Endothelial cell of umbilical vein (primary cell): ENCODE measurements around the gene OR5V1. TPM values are rescaled to one million over a fixed set of nuclear protein-coding genes. Genes with fewer than 3 reads are reported as not detected.

Experiments
- Bru-seq: library from RNA; stranded (reverse); fragments of 400-500 nt; gene quantifications from one replicate; lab custom pipeline; 2021; lab: Mats Ljungman, UMichigan
- BruChase-seq, 2 experiments: library from RNA; stranded (reverse); fragments of 400-500 nt; gene quantifications; one replicate each; lab custom pipeline; 2021; lab: Mats Ljungman, UMichigan
- BruUV-seq: library from RNA; stranded (reverse); fragments of 400-500 nt; replicated peaks from 2 replicates; lab custom pipeline; 2021; lab: Mats Ljungman, UMichigan
- CTCF ChIA-PET: fragments of 300-600, 350-600 bp; sonication (Branson Sonifier 250); formaldehyde crosslinking; loops from one replicate; lab custom pipeline; 2021; ENCODE audit warnings: antibody characterized with exemption, inconsistent platforms; lab: Charles Lee
- POLR2A ChIA-PET: fragments of 300-600, 350-600 bp; sonication (Branson Sonifier 250); formaldehyde crosslinking; loops from one replicate; lab custom pipeline; 2021; ENCODE audit warnings: antibody characterized with exemption, inconsistent platforms; lab: Charles Lee
- DNase-seq: peaks from one replicate; pipeline ENCODE4 v3.0.0-alpha.2; 2011; ENCODE audit warnings: low read depth, low spot score
- FAIRE-seq: peaks from 2 replicates; lab custom pipeline; 2011; peaks lifted over from hg19 to GRCh38; lab: Jason Lieb, UNC
- H2AFZ ChIP-seq: 2 replicates; pipeline ENCODE4 v1.6.0; 2012; ENCODE audit warnings: low read depth, low read length, control low read depth, inconsistent platforms
- H3K27ac ChIP-seq: 2 replicates; pipeline ENCODE4 v1.5.1; 2011; ENCODE audit warnings: low read depth, mild to moderate bottlenecking, control low read depth, low read length, moderate library complexity; ENCODE audit not compliant: insufficient read depth
- H3K27me3 ChIP-seq, 2 experiments: 2 replicates each; pipeline versions ENCODE4 v1.6.0 to v1.6.1; 2011; ENCODE audit warnings: low read length in 2 of 2, mixed read lengths in 1 of 2; ENCODE audit not compliant: control insufficient read depth in 2 of 2, insufficient read depth in 2 of 2
- H3K36me3 ChIP-seq, 2 experiments: 2 replicates in 1 of 2; 3 replicates in 1 of 2; pipeline ENCODE4 v1.5.1; 2011; ENCODE audit warnings: low read length in 2 of 2, mild to moderate bottlenecking in 1 of 2, moderate library complexity in 1 of 2; ENCODE audit not compliant: control insufficient read depth in 2 of 2, insufficient read depth in 2 of 2; ENCODE audit errors: extremely low read depth in 1 of 2
- H3K4me1 ChIP-seq: 3 replicates; pipeline ENCODE4 v1.5.1; 2011; ENCODE audit warnings: mild to moderate bottlenecking, low read length; ENCODE audit not compliant: control insufficient read depth, insufficient read depth; ENCODE audit errors: extremely low read depth
- H3K4me2 ChIP-seq: 2 replicates; pipeline ENCODE4 v1.6.1; 2011; ENCODE audit warnings: low read length, control low read depth, mixed read lengths; ENCODE audit not compliant: insufficient read depth
- H3K4me3 ChIP-seq, 3 experiments: fragments of 200-600 bp in 1 of 3; sonication (generic), shearing (Covaris generic) in 1 of 3; replicated peaks in 1 of 3; 2 replicates each; pipeline ENCODE4 v1.5.1; 2011 to 2016; ENCODE audit warnings: control low read depth in 3 of 3, low read length in 3 of 3, mild to moderate bottlenecking in 2 of 3, inconsistent platforms in 1 of 3, low read depth in 1 of 3, moderate library complexity in 1 of 3; ENCODE audit not compliant: insufficient read depth in 1 of 3
- H3K79me2 ChIP-seq: 2 replicates; pipeline ENCODE4 v1.6.0; 2012; ENCODE audit warnings: low read length, inconsistent platforms; ENCODE audit not compliant: control insufficient read depth, insufficient read depth
- H3K9ac ChIP-seq: replicated peaks from 2 replicates; pipeline ENCODE3; 2011; ENCODE audit warnings: low read length, control low read depth; ENCODE audit not compliant: insufficient read depth; ENCODE audit errors: extremely low read depth
- H3K9me1 ChIP-seq: replicated peaks from 3 replicates; pipeline ENCODE4 v1.6.0; 2011; ENCODE audit warnings: mild to moderate bottlenecking, low read length; ENCODE audit not compliant: control insufficient read depth, insufficient read depth; ENCODE audit errors: extremely low read depth
- H3K9me3 ChIP-seq: replicated peaks from 2 replicates; pipeline ENCODE4 v1.5.1; 2012; ENCODE audit warnings: low read length, inconsistent platforms; ENCODE audit not compliant: control insufficient read depth, insufficient read depth
- H4K20me1 ChIP-seq: replicated peaks from 2 replicates; pipeline ENCODE3; 2011; ENCODE audit warnings: mild to moderate bottlenecking, low read length; ENCODE audit not compliant: control insufficient read depth, insufficient read depth; ENCODE audit errors: extremely low read depth
- CTCF ChIP-seq, 2 donors: IDR thresholded peaks; 1 replicate in 1 of 2; 2 replicates in 1 of 2; pipeline ENCODE4 v1.5.1; 2011; ENCODE audit warnings: low read length in 2 of 2, mild to moderate bottlenecking in 2 of 2, moderate library complexity in 2 of 2, control low read depth in 1 of 2, inconsistent platforms in 1 of 2, low read depth in 1 of 2; ENCODE audit not compliant: insufficient read depth in 1 of 2; ENCODE audit errors: extremely low read depth in 1 of 2
- EZH2 ChIP-seq: IDR thresholded peaks from 2 replicates; pipeline ENCODE4 v1.6.1; 2012; ENCODE audit warnings: borderline replicate concordance, low read depth, mild to moderate bottlenecking, moderate library complexity, low read length, inconsistent platforms; ENCODE audit not compliant: severe bottlenecking
- FOS ChIP-seq: IDR thresholded peaks from 2 replicates; pipeline ENCODE4 v1.6.1; 2011; ENCODE audit warnings: mild to moderate bottlenecking, low read length, moderate library complexity, borderline replicate concordance; ENCODE audit not compliant: insufficient read depth
- GATA2 ChIP-seq: IDR thresholded peaks from 2 replicates; pipeline ENCODE4 v1.7.0; 2011; ENCODE audit warnings: low read depth, mild to moderate bottlenecking, moderate library complexity, mixed read lengths, low read length; ENCODE audit not compliant: insufficient read length, insufficient read depth
- JUN ChIP-seq: IDR thresholded peaks from 2 replicates; pipeline ENCODE4 v1.6.1; 2011; ENCODE audit warnings: borderline replicate concordance, low read depth; ENCODE audit not compliant: insufficient read length, insufficient read depth
- MAX ChIP-seq: IDR thresholded peaks from 2 replicates; pipeline ENCODE4 v1.6.1; 2011; ENCODE audit not compliant: insufficient read depth, insufficient read length
- MYC ChIP-seq: IDR thresholded peaks from one replicate; pipeline ENCODE4 v1.6.1; 2011; ENCODE audit warnings: mild to moderate bottlenecking, low read depth, low read length
- POLR2A ChIP-seq: IDR thresholded peaks from 2 replicates; pipeline ENCODE4 v1.6.1; 2012; ENCODE audit warnings: low read depth, mild to moderate bottlenecking, control low read depth, low read length
- POLR2AphosphoS5 ChIP-seq: IDR thresholded peaks from 2 replicates; pipeline ENCODE4 v1.6.1; 2012; ENCODE audit warnings: low read depth, mild to moderate bottlenecking, control low read depth, low read length, moderate library complexity; ENCODE audit not compliant: insufficient read depth
- dilution Hi-C: fragments of 300-500 bp; cut with MboI; formaldehyde crosslinking; loops from one replicate; pipeline ENCODE4 v1.15.0; 2019; ENCODE audit warnings: low sequenced_read_pairs; ENCODE audit not compliant: extremely low pct_ligation_motif_present
- intact Hi-C: fragments of 100-400 bp; cut with micrococcal nuclease; formaldehyde crosslinking; loops from one replicate; pipeline ENCODE4 v1.10.0; 2022
- long read RNA-seq: library from polyadenylated mRNA; stranded (forward); transcript quantifications from one replicate; pipeline ENCODE4 v2.0.0, GENCODE V29; 2021
- polyA minus RNA-seq, 3 experiments: library from RNA; depleted of rRNA, polyadenylated mRNA; stranded (reverse); fragments of >200 nt; gene quantifications; 1 replicate in 1 of 3; 2 replicates in 2 of 3; pipeline ENCODE4 v1.2.3, GENCODE V29; 2011
- polyA plus RNA-seq, 4 experiments: library from polyadenylated mRNA; depleted of rRNA in 3 of 4; stranded (reverse) in 3 of 4; unstranded in 1 of 4; fragments of >200 nt; gene quantifications; 2 replicates each; pipeline versions ENCODE4 v1.2.1 to v1.2.3, GENCODE V29; 2011 to 2012; ENCODE audit warnings: missing spikeins in 1 of 4
- total RNA-seq: library from RNA; stranded (reverse); gene quantifications from 2 replicates; pipeline ENCODE4 v1.2.3, GENCODE V29; 2021

Gene OR5V1
- total RNA-seq (not detected in 2 replicates), polyA plus RNA-seq (not detected in 2 replicates), polyA minus RNA-seq (not detected in 2 replicates), Bru-seq, nascent RNA (not detected), BruChase-seq, experiment 1, labeled RNA remaining after a 6-hour chase (not detected), BruChase-seq, experiment 2, labeled RNA remaining after a 2-hour chase (not detected)
- not detected in 2 replicates for polyA plus RNA-seq (2011; cell fraction: cytosol; rRNA removed)
- not detected in 2 replicates for polyA plus RNA-seq (2011; cell fraction: nucleus; rRNA removed)
- polyA plus RNA-seq (2012) = not detected in 2 replicates
- polyA minus RNA-seq (2011; cell fraction: cytosol; rRNA and poly(A)+ RNA removed) = not detected
- polyA minus RNA-seq (2011; cell fraction: nucleus; rRNA and poly(A)+ RNA removed) = not detected in 2 replicates
- long read RNA-seq = 0 reads

- TF ChIP-seq POLR2A (no peak), GATA2 (no peak), POLR2AphosphoS5 (no peak), JUN (no peak), MYC (no peak), MAX (no peak), CTCF (IDR thresholded peaks at IDR 0.05; ENCODE audit: extremely low read depth in 1 of 2, insufficient read depth in 1 of 2, low read depth in 1 of 2, low read length in 2 of 2) (no peak), EZH2 (no peak), FOS (no peak)
- DNase-seq (no peak), FAIRE-seq (no peak)
- Histone ChIP-seq H3K27ac (no peak within 1 kb of the TSS), H4K20me1 (no peaks in the 10 kb centered on the region), H3K4me2 (no peak within 1 kb of the TSS), H3K79me2 (no peaks in the 10 kb centered on the region), H3K4me3 (no peak within 1 kb of the TSS), H3K9me1 (no peaks in the 10 kb centered on the region), H3K4me1 (no peaks in the 10 kb centered on the region), H3K9me3 (no peaks in the 10 kb centered on the region), H3K9ac (no peak within 1 kb of the TSS), H2AFZ (no peak within 1 kb of the TSS), H3K27me3 (no peaks in the 10 kb centered on the region), H3K36me3 (no peaks in the 10 kb centered on the region)
- BruUV-seq = no TSS peak
- CTCF ChIA-PET = no interaction called here
- POLR2A ChIA-PET = no interaction called here
- dilution Hi-C loops (no loop called here), intact Hi-C loops (no loop called here)
These were observed at the start of gene OR5V1 for GRCh38 chr6:29368765-29369164. Gene OR5V1 (minus strand): TSS chr6:29368865. CDS start chr6:29356195, 12,670 bp downstream.
